Measurements from ENCODE around the gene CCDC185.
"Not testable (repeated sequence)": the region's sequence is repeated elsewhere in the genome, so short reads cannot be mapped to it uniquely, and the experiment has no call there.

Gene CCDC185

DNA sequence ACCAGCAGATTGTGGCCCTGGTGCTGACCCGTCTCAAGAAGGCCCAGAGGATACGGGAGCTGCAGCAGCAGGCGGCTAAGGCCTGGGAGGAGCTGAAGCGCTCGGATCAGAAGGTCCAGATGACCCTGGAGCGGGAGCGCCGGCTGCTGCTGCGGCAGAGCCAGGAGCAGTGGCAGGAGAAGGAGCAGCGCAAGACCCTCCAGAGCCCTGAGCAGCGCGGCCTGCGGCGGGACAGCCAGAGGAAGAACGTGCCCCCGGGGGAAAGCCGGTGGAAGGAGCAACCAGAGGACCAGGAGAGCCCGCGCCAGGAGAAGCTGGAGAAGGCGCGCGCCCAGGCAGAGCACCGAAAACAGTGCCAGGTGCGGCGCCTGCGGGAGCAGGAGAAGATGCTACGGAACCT lies 1.0 kb downstream of the CCDC185 start:
- in situ Hi-C loops (cut with MboI; ENCODE audit: low sequenced_read_pairs) = no loop called here

DNA sequence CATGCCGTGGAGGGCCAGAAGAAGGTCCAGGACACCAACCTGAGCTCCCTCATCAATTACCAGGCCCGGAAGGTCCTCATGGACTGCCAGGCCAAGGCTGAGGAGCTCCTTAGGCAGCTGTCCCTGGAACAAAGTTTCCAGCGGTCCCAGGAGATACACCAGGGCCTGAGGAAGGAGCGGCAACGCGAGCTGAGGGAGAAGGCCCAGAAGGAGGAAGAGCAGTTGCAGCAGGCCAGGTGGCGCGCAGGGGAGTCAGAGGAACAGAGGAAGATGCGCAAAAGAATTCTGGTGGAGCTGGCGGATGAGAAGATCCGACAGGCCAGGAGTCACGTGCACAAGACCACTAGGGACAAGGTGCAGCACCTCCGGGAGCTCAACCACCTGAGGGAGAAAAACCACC lies 1.5 kb downstream of the CCDC185 start:
- in situ Hi-C loops (cut with MboI; ENCODE audit: low sequenced_read_pairs) = no loop called here

DNA sequence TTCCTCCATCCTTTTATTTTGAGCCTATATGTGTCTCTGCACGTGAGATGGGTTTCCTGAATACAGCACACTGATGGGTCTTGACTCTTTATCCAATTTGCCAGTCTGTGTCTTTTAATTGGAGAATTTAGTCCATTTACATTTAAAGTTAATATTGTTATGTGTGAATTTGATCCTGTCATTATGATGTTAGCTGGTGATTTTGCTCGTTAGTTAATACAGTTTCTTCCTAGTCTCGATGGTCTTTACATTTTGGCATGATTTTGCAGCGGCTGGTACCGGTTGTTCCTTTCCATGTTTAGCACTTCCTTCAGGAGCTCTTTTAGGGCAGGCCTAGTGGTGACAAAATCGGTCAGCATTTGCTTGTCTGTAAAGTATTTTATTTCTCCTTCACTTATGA lies 6.2 kb downstream of the CCDC185 start:
- in situ Hi-C loops (cut with MboI; ENCODE audit: low sequenced_read_pairs) = not testable (repeated sequence)

DNA sequence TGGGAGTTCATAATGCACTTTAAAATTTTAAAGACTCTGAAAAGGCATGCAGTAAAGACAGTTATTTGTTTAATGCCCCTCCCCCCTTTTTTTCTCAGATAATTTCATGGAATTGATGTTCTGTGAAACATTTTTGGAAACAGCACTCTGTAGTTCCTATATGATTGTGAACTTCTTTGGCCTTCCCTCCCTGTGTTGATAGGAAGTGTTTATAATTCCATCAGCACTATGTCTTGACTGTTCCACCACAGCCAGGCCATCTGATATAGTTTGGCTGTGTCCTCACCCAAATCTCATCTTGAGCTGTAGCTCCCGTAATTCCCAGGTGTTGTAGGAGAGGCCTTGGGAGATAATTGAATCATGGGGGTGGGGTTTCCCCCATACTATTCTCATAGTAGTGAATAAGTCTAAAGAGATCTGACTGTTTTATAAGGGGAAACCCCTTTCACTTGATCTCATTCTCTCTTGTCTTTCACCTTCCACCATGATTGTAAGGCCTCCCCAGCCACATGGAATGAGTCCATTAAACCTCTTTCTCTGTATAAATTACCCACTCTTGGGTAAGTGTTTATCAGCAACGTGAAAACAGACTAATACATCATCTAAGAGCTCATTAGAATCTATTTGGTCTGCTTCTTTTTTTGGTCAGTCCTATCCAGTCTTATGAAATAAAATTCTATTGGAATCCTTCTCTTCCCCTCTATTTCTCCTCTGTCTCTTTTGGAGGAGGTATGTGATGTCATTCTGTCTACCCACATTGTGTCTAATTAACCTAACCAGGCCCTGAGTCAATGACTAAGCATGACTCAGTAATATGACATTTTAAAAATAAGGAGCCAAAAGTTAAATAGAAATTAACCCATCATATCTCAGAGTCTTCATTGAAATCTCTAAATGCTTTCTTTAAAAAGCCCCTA lies 8.9 kb downstream of the CCDC185 start:
- in situ Hi-C loops (cut with MboI; ENCODE audit: low sequenced_read_pairs) = no loop called here

DNA sequence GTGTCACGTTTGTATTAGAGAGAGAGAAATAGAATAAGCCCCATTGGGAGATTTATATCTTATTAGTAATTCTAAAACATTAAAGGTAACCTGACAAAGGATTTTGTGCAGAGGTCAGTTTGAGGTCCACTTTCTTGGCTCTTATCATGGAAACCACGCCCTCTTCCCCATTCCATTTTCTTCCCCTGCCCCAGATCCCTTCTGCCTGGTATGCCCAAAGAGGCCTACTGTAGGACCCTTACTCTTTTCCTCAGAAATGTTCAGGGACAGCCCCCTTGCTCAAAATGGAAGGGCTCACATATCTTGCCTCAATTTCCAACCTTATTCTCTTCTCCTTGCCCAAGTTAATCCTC lies 9.6 kb downstream of the CCDC185 start:
- in situ Hi-C loops (cut with MboI; ENCODE audit: low sequenced_read_pairs) = no loop called here

GRCh38 chr1:223403184-223403815 lies 10.1 kb downstream of the CCDC185 start:
- in situ Hi-C loops (cut with MboI; ENCODE audit: low sequenced_read_pairs) = no loop called here

DNA sequence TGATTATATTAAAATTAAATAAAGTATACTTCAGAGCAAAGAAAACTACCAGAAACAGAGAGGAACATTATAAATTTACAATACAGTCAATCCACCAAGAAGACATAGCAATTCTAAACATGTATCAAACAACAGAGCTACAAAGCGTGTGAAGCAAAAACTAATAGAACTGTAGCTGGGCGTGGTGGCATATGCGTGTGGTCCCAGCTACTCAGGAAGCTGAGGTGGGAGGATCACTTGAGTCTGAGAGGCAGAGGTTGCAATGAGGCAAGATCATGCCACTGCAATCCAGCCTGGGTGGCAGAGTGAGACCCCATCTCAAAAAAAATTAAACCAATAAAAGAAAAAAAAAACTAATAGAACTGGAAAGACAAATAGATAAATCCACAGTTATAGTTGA lies 12.3 kb downstream of the CCDC185 start:
- in situ Hi-C loops (cut with MboI; ENCODE audit: low sequenced_read_pairs) = no loop called here

GRCh38 chr1:223410036-223410435 lies 16.8 kb downstream of the CCDC185 start:
- in situ Hi-C loops (cut with MboI; ENCODE audit: low sequenced_read_pairs) = no loop called here

DNA sequence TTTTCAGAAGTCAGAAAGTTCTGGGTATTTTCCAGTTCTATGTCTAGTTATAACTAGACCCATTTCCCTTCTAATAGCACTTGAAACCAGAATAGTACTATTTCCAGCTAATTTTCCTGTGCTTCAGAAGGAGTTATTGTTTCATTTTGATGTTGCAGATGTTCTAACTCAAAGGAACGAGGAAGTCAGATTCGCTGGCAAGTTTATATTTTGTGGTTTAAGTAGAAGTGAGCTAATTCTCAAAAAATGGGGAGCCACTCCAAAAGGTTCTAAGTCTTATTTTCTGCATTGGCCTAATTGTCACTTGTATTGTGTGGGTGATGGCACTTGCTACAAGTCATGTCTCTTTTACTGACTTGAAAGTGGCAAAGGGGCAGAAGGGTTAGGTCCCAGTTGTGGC lies 18.1 kb downstream of the CCDC185 start:
- in situ Hi-C loops (cut with MboI; ENCODE audit: low sequenced_read_pairs) = no loop called here

GRCh38 chr1:223411710-223412109 lies 18.5 kb downstream of the CCDC185 start:
- in situ Hi-C loops (cut with MboI; ENCODE audit: low sequenced_read_pairs) = no loop called here

- in situ Hi-C loops (cut with MboI; ENCODE audit: low sequenced_read_pairs) = no loop called here
These were observed 20.0 kb downstream of the CCDC185 start for GRCh38 chr1:223413216-223413615.

- in situ Hi-C loops (cut with MboI; ENCODE audit: low sequenced_read_pairs) = no loop called here
These were observed 24.2 kb downstream of the CCDC185 start for GRCh38 chr1:223417444-223417843.

DNA sequence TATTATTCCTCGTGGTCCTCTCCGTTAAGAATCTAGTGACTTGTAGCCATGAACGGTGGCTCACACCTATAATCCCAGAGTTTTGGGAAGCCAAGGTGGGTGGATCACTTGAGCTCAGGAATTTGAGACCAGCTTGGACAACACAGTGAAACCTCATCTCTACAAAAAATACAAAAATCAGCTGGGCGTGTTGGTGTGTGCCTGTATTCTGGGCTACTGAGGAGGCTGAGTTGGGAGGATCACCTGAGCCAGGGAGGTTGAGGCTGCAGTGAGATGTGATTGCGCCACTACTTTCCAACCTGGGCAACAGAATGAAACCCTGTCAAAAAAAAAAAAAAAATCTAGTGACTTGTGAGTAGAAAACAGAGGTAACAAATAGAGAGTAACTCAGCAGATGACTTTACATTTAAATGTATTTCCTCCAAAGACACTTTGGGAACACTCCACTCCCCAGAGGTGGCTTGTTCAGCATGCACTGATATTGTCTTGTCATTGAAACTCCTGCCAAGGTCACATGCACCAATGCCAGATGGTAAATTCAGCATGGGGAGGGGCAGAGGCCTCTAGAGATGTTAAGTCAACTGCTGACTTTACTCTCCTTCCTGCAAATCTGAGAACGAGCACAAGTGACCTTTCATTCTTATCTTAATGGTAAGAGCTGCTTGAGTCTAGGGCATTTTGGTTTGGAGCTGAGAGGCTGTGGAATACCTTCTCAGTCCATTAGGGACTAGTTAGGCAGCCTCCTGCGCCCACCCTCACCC lies 24.9 kb downstream of the CCDC185 start:
- in situ Hi-C loops (cut with MboI; ENCODE audit: low sequenced_read_pairs) = no loop called here

GRCh38 chr1:223419115-223419514 lies 25.9 kb downstream of the CCDC185 start:
- in situ Hi-C loops (cut with MboI; ENCODE audit: low sequenced_read_pairs) = no loop called here

GRCh38 chr1:223419561-223419960 lies 26.3 kb downstream of the CCDC185 start:
- in situ Hi-C loops (cut with MboI; ENCODE audit: low sequenced_read_pairs) = no loop called here

DNA sequence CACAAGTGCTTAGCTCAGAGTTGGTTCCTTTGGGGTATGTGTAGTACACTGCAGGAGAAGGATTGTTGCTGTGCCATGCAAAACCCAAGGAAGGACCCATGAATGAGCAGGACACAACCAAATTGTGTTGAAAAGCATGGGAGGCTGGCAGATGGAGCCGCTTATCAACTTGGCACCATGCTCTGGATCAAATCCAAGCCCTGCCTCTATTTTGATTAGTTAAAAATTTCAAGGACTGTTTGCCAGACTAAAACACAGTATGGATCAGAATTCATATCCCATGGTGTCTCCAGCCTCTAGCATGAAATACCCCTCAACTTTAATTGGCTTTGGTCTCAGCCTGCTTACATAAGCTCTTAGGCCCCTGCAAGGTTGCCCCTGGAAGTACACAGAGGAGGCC lies 27.8 kb downstream of the CCDC185 start:
- in situ Hi-C loops (cut with MboI; ENCODE audit: low sequenced_read_pairs) = no loop called here

DNA sequence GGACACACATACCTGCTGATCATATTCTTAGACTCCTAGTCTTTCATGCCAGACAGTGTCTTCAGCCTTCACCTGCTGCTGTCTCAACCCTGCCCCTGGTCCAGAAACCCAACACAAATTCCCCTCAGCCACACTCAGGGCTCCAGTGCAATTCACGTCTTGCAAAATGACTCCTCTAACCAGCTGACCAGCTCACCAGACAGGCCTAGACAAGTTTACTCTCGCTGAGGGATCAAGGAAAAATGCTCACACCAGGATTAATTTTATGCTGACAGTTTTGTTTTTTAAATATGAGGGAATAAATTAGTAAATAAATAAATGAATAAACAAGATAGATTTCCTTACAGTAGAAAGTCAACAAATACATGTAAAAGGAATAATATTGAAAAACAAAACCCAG lies 28.5 kb downstream of the CCDC185 start:
- in situ Hi-C loops (cut with MboI; ENCODE audit: low sequenced_read_pairs) = no loop called here

- in situ Hi-C loops (cut with MboI; ENCODE audit: low sequenced_read_pairs) = no loop called here
These were observed 29.7 kb downstream of the CCDC185 start for GRCh38 chr1:223422911-223423310.

- in situ Hi-C loops (cut with MboI; ENCODE audit: low sequenced_read_pairs) = no loop called here
These were observed 30.5 kb downstream of the CCDC185 start for GRCh38 chr1:223423641-223424233.

- in situ Hi-C loops (cut with MboI; ENCODE audit: low sequenced_read_pairs) = no loop called here
These were observed 32.3 kb downstream of the CCDC185 start for GRCh38 chr1:223425550-223425949.

DNA sequence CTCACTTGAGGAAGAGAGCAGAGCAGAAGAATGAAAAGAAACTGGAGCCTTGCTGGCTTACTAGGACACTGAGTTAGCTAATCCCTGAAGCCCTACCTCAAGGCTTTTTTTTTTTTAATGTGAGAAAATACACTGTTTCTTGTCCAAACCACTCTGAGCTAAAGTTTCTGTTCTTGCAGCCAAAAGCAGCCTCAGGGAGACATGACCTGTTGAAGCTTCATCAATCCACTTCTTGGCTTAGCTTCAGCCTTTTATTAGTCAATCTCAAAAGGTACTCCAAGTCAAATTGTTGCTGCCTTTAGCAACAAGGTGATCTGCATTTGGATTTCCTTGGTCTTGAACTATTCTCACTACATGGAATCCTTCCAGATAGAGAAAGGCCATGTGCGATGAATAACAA lies 33.7 kb downstream of the CCDC185 start:
- in situ Hi-C loops (cut with MboI; ENCODE audit: low sequenced_read_pairs) = no loop called here

All from HL-60/S4 (cell line).